ENCODE data around the gene DBH.

The DBH gene

GRCh38 chr9:133684121-133684935 lies 48.2 kb downstream of the DBH start:
- in situ Hi-C loops (cut with MboI; ENCODE audit: low pct_unique_long_range_greater_than_20kb, low sequenced_read_pairs, unreplicated experiment) = no loop called here
- no peak for TF ChIP-seq CTCF (IDR thresholded peaks at IDR 0.05; ENCODE audit: extremely low read depth, insufficient read depth, missing control alignments)
- DNase-seq (ENCODE audit: low spot score) = no peak

GRCh38 chr9:133684936-133685361 lies 48.8 kb downstream of the DBH start:
- no peak for DNase-seq (ENCODE audit: low spot score)
- in situ Hi-C loops (cut with MboI; ENCODE audit: low pct_unique_long_range_greater_than_20kb, low sequenced_read_pairs, unreplicated experiment) = no loop called here
- TF ChIP-seq CTCF (IDR thresholded peaks at IDR 0.05; ENCODE audit: extremely low read depth, insufficient read depth, missing control alignments) = no peak

GRCh38 chr9:133685653-133686609 lies 49.8 kb downstream of the DBH start:
- TF ChIP-seq CTCF (IDR thresholded peaks at IDR 0.05; ENCODE audit: extremely low read depth, insufficient read depth, missing control alignments) = no peak
- DNase-seq (ENCODE audit: low spot score) = no peak
- in situ Hi-C loops (cut with MboI; ENCODE audit: low pct_unique_long_range_greater_than_20kb, low sequenced_read_pairs, unreplicated experiment) = no loop called here

- in situ Hi-C loops (cut with MboI; ENCODE audit: low pct_unique_long_range_greater_than_20kb, low sequenced_read_pairs, unreplicated experiment) = no loop called here
- no peak for DNase-seq (ENCODE audit: low spot score)
- TF ChIP-seq CTCF (IDR thresholded peaks at IDR 0.05; ENCODE audit: extremely low read depth, insufficient read depth, missing control alignments) = no peak
Observed at GRCh38 chr9:133686642-133687575, 50.7 kb downstream of the DBH start.

GRCh38 chr9:133687856-133688761 lies 51.9 kb downstream of the DBH start:
- no peak for TF ChIP-seq CTCF (IDR thresholded peaks at IDR 0.05; ENCODE audit: extremely low read depth, insufficient read depth, missing control alignments)
- in situ Hi-C loops (cut with MboI; ENCODE audit: low pct_unique_long_range_greater_than_20kb, low sequenced_read_pairs, unreplicated experiment) = no loop called here
- no peak for DNase-seq (ENCODE audit: low spot score)

Data from GM13977 (cell line).